ENCODE results near the gene EPHA6.
"Not testable (repeated sequence)": the region's sequence is repeated elsewhere in the genome, so short reads cannot be mapped to it uniquely, and the experiment has no call there.

EPHA6 gene

GRCh38 chr3:97495896-97496295, 681.5 kb downstream of the EPHA6 start:
- no peak overlapping the region for H3K4me3 ChIP-seq (ENCODE audit: control insufficient read depth, low read depth, low read length)
- DNase-seq (ENCODE audit: low read depth), result no peak
- TF ChIP-seq CTCF (conservative IDR thresholded peaks at IDR 0.05; ENCODE audit: control insufficient read depth, insufficient read depth, low read depth, low read length), result no peak

GRCh38 chr3:97497138-97497537, 682.7 kb downstream of the EPHA6 start:
- TF ChIP-seq CTCF (conservative IDR thresholded peaks at IDR 0.05; ENCODE audit: control insufficient read depth, insufficient read depth, low read depth, low read length), result no peak
- no peak overlapping the region for H3K4me3 ChIP-seq (ENCODE audit: control insufficient read depth, low read depth, low read length)
- no peak for DNase-seq (ENCODE audit: low read depth)

GRCh38 chr3:97504463-97504862, 690.1 kb downstream of the EPHA6 start:
- no peak for TF ChIP-seq CTCF (conservative IDR thresholded peaks at IDR 0.05; ENCODE audit: control insufficient read depth, insufficient read depth, low read depth, low read length)
- no peak for DNase-seq (ENCODE audit: low read depth)
- no peak overlapping the region for H3K4me3 ChIP-seq (ENCODE audit: control insufficient read depth, low read depth, low read length)

GRCh38 chr3:97510795-97511194, 696.4 kb downstream of the EPHA6 start:
- no peak overlapping the region for H3K4me3 ChIP-seq (ENCODE audit: control insufficient read depth, low read depth, low read length)
- TF ChIP-seq CTCF (conservative IDR thresholded peaks at IDR 0.05; ENCODE audit: control insufficient read depth, insufficient read depth, low read depth, low read length), result no peak
- DNase-seq (ENCODE audit: low read depth), result no peak

- no peak for TF ChIP-seq CTCF (conservative IDR thresholded peaks at IDR 0.05; ENCODE audit: control insufficient read depth, insufficient read depth, low read depth, low read length)
- no peak for DNase-seq (ENCODE audit: low read depth)
- H3K4me3 ChIP-seq (ENCODE audit: control insufficient read depth, low read depth, low read length), result no peak overlapping the region
Measured at GRCh38 chr3:97515076-97515475, 700.7 kb downstream of the EPHA6 start.

GRCh38 chr3:97530691-97531090, 716.3 kb downstream of the EPHA6 start:
- no peak for TF ChIP-seq CTCF (conservative IDR thresholded peaks at IDR 0.05; ENCODE audit: control insufficient read depth, insufficient read depth, low read depth, low read length)
- H3K4me3 ChIP-seq (ENCODE audit: control insufficient read depth, low read depth, low read length), result no peak overlapping the region
- DNase-seq (ENCODE audit: low read depth), result no peak

GRCh38 chr3:97547573-97547972, 733.2 kb downstream of the EPHA6 start:
- not testable (repeated sequence) for H3K4me3 ChIP-seq (ENCODE audit: control insufficient read depth, low read depth, low read length); DNase-seq (ENCODE audit: low read depth)

Measured in fibroblast of mammary gland (primary cell).